Measurements from ENCODE around the gene KATNA1. TPM values are rescaled to one million over a fixed set of nuclear protein-coding genes. Genes with fewer than 3 reads are reported as not detected.

KATNA1 gene
- total and polyA plus RNA-seq, 2 experiments from 2014 or later, result 17.2 to 18.4 TPM

- Histone ChIP-seq H3K9me3 (ENCODE audit: low read depth) (no peaks in the 10 kb centered on the region), H3K4me1 (ENCODE audit: insufficient read depth) (peaks cover 8% of the 10 kb centered on the region), H3K9me2 (replicated peaks; ENCODE audit: insufficient read depth) (no peaks in the 10 kb centered on the region), H3K27ac (peak overlapping the region; percentile 98), H3K36me3 (replicated peaks; ENCODE audit: insufficient read depth, low read depth) (no peaks in the 10 kb centered on the region), H3K4me2 (peak overlapping the region; percentile 91), H3K79me2 (peaks cover 50% of the 10 kb centered on the region), H3K4me3 (peak overlapping the region; percentile 91), H2AFZ (peak overlapping the region; percentile 100), H3K27me3 (no peaks in the 10 kb centered on the region), H4K20me1 (ENCODE audit: insufficient read depth, poor library complexity, severe bottlenecking) (peaks cover 37% of the 10 kb centered on the region)
- under 1% methylated on average over 46 of the region's 81 CpGs for WGBS (ENCODE audit: low lambda C conversion rate, missing lambda C conversion rate)
- peak; percentile 75 for DNase-seq (ENCODE audit: low spot score)
- TF ChIP-seq CTCF (IDR thresholded peaks at IDR 0.05; ENCODE audit: poor library complexity) (peak; percentile 5), EZH2phosphoT487 (IDR thresholded peaks at IDR 0.05; ENCODE audit: low read depth, severe bottlenecking, unreplicated experiment) (no peak), EZH2 (IDR thresholded peaks at IDR 0.05; ENCODE audit: borderline replicate concordance) (no peak)
These were observed 81.9 kb downstream of the KATNA1 start for GRCh38 chr6:149566410-149567193.

- H3K4me2 ChIP-seq, result peak within 1 kb of the TSS; percentile 91
- H3K27me3 ChIP-seq, result no peaks in the 10 kb centered on the region
- H3K4me3 ChIP-seq, result peak within 1 kb of the TSS; percentile 91
- peak within 1 kb of the TSS; percentile 100 for H2AFZ ChIP-seq
- no peaks in the 10 kb centered on the region for H3K36me3 ChIP-seq (replicated peaks; ENCODE audit: insufficient read depth, low read depth)
- peaks cover 35% of the 10 kb centered on the region for H4K20me1 ChIP-seq (ENCODE audit: insufficient read depth, poor library complexity, severe bottlenecking)
- H3K9me2 ChIP-seq (replicated peaks; ENCODE audit: insufficient read depth), result no peaks in the 10 kb centered on the region
- peaks cover 42% of the 10 kb centered on the region for H3K79me2 ChIP-seq
- DNase-seq (ENCODE audit: low spot score), result peak; percentile 97
- under 1% methylated on average over 42 of the region's 59 CpGs for WGBS (ENCODE audit: low lambda C conversion rate, missing lambda C conversion rate)
- H3K9me3 ChIP-seq (ENCODE audit: low read depth), result no peaks in the 10 kb centered on the region
- no peak for TF ChIP-seq EZH2 (IDR thresholded peaks at IDR 0.05; ENCODE audit: borderline replicate concordance)
- peak; percentile 71 for TF ChIP-seq CTCF (IDR thresholded peaks at IDR 0.05; ENCODE audit: poor library complexity)
- TF ChIP-seq EZH2phosphoT487 (IDR thresholded peaks at IDR 0.05; ENCODE audit: low read depth, severe bottlenecking, unreplicated experiment), result no peak
- peaks cover 8% of the 10 kb centered on the region for H3K4me1 ChIP-seq (ENCODE audit: insufficient read depth)
- H3K27ac ChIP-seq, result peak within 1 kb of the TSS; percentile 98
These were observed 82.7 kb downstream of the KATNA1 start, which contains the start of gene GINM1 for GRCh38 chr6:149565527-149566409. Gene GINM1, plus strand, starts transcription at chr6:149566375. Its CDS starts 40 bp downstream, at chr6:149566415.

- 67% methylated on average over 3 of the region's 3 CpGs for WGBS (ENCODE audit: low lambda C conversion rate, missing lambda C conversion rate)
- H3K9me3 ChIP-seq (ENCODE audit: low read depth), result no peaks in the 10 kb centered on the region
- DNase-seq (ENCODE audit: low spot score), result no peak
- H3K4me2 ChIP-seq, result no peak overlapping the region
- no peak overlapping the region for H2AFZ ChIP-seq
- H3K27me3 ChIP-seq, result peaks cover 10% of the 10 kb centered on the region
- no peak for TF ChIP-seq EZH2phosphoT487 (IDR thresholded peaks at IDR 0.05; ENCODE audit: low read depth, severe bottlenecking, unreplicated experiment)
- TF ChIP-seq CTCF (IDR thresholded peaks at IDR 0.05; ENCODE audit: poor library complexity), result no peak
- no peak for TF ChIP-seq EZH2 (IDR thresholded peaks at IDR 0.05; ENCODE audit: borderline replicate concordance)
- peaks cover 18% of the 10 kb centered on the region for H4K20me1 ChIP-seq (ENCODE audit: insufficient read depth, poor library complexity, severe bottlenecking)
- no peaks in the 10 kb centered on the region for H3K36me3 ChIP-seq (replicated peaks; ENCODE audit: insufficient read depth, low read depth)
- H3K4me1 ChIP-seq (ENCODE audit: insufficient read depth), result peaks cover 8% of the 10 kb centered on the region
- H3K4me3 ChIP-seq, result no peak overlapping the region
- H3K79me2 ChIP-seq, result peaks cover 23% of the 10 kb centered on the region
- H3K9me2 ChIP-seq (replicated peaks; ENCODE audit: insufficient read depth), result no peaks in the 10 kb centered on the region
- H3K27ac ChIP-seq, result no peak overlapping the region
These were observed 84.6 kb downstream of the KATNA1 start for GRCh38 chr6:149563928-149564325.
